Measurements from ENCODE around the gene HNF1B.
A peak's percentile ranks its signal among the peaks of the same experiment; 100 is the strongest.
"Not testable (repeated sequence)": the region's sequence is repeated elsewhere in the genome, so short reads cannot be mapped to it uniquely, and the experiment has no call there.

Gene HNF1B

GRCh38 chr17:37702598-37702997 is 42.3 kb downstream of the HNF1B start:
- DNase-seq (ENCODE audit: low spot score) = no peak

DNA sequence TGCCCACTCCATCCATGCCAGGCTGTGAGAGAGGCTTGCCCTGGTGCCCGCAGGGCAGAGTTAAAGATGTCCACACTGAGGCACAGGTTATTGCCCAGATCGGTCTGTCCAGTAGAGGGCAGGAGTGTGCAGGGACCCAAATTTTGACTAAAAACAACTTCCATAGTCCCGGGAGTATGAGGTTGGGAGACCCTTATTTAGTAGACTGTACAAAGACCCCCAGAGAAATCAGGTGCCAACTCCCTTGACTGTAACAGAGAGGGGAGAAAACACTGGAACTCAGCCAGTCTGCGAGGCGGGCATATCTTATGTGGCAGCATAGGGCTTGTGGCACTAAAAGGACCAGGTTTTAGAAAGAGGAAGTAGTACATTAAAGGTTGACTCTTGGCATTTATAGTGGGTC is 43.4 kb downstream of the HNF1B start:
- no peak for DNase-seq (ENCODE audit: low spot score)

GRCh38 chr17:37700881-37701280 is 44.0 kb downstream of the HNF1B start:
- no peak for DNase-seq (ENCODE audit: low spot score)

DNA sequence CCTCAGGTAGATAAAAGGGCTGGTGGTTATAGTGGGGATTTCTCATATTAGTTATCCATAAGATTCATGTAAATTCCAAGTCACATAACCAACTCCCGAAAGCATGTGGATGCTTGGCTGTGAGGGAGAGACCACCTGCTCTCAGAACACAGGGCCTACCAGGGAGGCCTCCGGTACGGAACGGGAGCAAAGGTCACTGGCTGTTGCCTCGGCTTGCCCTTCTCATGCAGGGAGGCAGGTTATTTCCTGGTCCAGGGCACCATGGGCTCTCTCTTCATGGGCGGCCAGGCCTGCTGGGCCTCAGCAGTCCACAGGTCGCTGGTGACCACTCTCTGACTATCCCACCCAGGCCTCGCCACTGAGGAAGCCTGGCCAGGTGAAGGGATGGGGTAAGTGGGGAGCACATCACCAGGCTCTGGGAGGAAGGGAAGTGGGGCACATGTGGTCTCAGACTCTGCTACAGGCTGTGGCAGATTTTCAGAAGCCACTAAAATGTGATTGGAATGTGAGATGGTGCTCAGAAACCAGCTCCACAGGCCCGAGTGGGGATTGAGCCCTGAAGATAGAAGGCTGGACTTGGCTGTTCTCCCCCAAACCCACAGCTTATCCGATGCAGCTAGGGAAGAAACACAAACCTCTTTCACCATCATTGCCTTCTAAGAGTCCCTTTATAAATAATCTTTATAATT is 45.4 kb downstream of the HNF1B start:
- DNase-seq (ENCODE audit: low spot score) = no peak

- no peak for DNase-seq (ENCODE audit: low spot score)
Observed at GRCh38 chr17:37698911-37699255, 46.0 kb downstream of the HNF1B start.

GRCh38 chr17:37698132-37698910 is 46.5 kb downstream of the HNF1B start:
- peak; percentile 29 for DNase-seq (ENCODE audit: low spot score)

GRCh38 chr17:37697381-37697780 is 47.5 kb downstream of the HNF1B start:
- DNase-seq (ENCODE audit: low spot score) = no peak

- DNase-seq (ENCODE audit: low spot score) = no peak
Observed at GRCh38 chr17:37696366-37696765, 48.5 kb downstream of the HNF1B start.

DNA sequence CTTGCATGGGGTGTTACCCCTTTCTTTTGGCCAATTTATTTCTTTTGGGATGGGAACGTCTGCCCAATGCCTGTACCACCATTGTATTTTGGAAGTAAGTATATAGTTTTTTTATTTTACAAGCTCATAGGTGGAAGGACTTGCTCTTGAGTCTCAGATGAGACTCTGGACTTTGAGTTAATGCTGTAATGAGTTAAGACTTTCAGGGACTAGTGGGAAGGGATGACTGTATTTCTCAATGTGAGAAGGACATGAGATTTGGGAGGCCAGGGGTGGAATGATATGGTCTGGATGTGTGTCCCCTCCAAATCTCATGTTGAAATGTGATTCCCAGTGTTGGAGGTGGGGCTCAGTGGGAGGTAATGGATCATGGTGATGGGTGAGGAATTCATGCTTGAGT is 49.1 kb downstream of the HNF1B start:
- DNase-seq (ENCODE audit: low spot score) = no peak

GRCh38 chr17:37694734-37695133 is 50.1 kb downstream of the HNF1B start:
- DNase-seq (ENCODE audit: low spot score) = no peak

GRCh38 chr17:37693328-37693727 is 51.5 kb downstream of the HNF1B start:
- no peak for DNase-seq (ENCODE audit: low spot score)

- no peak for DNase-seq (ENCODE audit: low spot score)
Observed at GRCh38 chr17:37691807-37692206, 53.1 kb downstream of the HNF1B start.

GRCh38 chr17:37689317-37689716 is 55.5 kb downstream of the HNF1B start:
- DNase-seq (ENCODE audit: low spot score) = no peak

DNA sequence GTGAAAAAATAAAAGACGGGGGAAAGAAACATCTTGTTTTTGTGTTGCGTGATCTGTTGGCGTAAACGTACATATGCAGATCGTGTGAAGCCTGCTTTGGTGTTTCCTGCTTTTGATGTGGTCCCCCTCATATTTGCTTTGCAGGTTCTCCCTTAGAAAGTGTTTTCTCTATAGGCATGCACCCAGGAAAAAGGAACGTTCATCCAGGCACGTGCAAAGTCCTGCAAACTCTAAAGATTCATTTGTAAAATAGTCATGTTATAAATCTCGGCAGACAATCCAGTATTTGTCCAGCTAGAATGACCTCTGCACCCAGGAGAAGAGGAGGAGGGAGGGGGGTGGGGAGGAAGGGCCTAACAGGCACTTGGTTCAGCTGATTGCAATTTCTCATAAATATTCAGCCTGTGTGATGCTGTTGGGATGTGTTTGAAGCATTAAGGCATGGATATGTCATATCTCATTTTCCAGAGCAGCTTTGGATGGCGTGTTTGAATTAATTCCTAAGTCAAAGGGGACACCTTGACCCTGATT is 61.3 kb downstream of the HNF1B start:
- DNase-seq (ENCODE audit: low spot score) = peak; percentile 29

DNA sequence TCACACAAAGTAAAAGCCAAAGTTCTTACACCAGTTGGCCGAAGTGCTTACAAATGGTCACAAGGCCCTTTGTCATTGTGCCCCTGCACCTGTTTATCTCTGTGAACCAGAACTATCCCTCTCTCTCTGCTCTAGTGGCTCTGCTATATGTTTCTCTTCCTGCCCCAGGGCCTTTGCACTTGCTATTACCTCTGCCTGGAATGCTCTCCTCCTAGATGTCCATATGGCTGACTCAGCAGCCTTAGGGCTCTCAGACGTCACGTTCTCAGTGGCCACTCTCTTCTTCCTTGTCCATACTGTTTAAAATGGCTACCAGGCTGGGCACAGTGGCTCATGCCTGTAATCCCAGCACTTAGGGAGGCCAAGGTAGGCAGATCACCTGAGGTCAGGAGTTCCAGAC is 62.9 kb downstream of the HNF1B start:
- DNase-seq (ENCODE audit: low spot score) = no peak

GRCh38 chr17:37679995-37680394 is 64.9 kb downstream of the HNF1B start:
- DNase-seq (ENCODE audit: low spot score) = not testable (repeated sequence)

GRCh38 chr17:37678036-37678435 is 66.8 kb downstream of the HNF1B start:
- DNase-seq (ENCODE audit: low spot score) = no peak

- DNase-seq (ENCODE audit: low spot score) = no peak
Observed at GRCh38 chr17:37677021-37677420, 67.8 kb downstream of the HNF1B start.

DNA sequence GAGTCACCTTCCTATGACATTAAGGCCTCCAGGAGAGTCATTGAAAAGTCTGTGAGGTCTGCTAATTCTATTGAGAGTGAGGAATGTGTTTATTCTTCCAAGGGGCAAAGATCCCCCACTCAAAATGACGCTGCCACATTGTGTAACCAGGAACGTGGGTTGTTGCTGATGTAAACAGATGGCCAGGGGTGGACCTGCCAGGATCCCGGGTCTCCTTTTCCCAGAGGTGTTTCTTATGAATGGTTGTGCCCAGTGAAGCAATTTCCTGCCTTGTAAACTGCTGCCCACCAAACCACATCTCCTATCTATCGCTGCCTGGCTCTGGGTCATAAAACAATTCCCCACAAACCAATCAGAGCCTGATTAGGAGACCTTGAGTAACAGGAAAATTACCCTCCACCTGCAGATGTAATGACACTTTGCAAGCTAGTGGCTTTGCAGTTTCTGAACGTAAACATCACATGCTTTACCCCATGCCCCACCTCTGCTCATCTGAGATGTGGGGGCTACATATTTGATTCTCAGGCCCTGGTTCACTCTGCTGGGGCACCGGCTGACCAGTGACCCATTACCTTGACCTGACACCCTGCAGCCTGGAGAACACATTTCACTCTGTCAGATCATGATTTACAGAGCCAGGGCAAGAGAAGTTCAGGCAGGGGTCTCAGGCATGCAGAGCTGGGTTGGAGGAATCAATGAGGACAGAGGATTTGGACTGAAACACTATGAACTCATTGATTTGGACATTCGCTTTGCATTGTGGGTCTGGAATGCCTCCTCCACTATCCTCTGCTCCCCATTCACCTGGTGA is 68.5 kb downstream of the HNF1B start:
- DNase-seq (ENCODE audit: low spot score) = no peak

DNA sequence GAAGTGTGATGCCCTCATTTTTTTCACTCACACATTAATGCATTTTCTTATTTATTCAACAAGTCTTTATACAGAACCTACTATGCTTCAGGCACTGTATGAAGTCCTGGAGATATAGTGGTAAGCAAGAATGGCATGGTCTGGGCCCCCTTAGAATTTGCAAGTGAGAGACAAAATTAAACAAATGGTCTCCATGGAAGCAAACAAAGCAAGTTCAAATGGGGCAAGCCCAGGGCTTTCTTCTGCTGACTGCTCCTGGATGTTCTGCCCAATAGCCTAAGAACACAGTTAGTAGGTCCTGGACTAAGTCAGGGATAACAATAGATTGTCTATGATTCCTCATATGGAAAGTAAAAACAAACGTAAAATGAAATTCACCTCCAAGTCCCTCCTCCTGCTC is 70.3 kb downstream of the HNF1B start:
- no peak for DNase-seq (ENCODE audit: low spot score)

DNA sequence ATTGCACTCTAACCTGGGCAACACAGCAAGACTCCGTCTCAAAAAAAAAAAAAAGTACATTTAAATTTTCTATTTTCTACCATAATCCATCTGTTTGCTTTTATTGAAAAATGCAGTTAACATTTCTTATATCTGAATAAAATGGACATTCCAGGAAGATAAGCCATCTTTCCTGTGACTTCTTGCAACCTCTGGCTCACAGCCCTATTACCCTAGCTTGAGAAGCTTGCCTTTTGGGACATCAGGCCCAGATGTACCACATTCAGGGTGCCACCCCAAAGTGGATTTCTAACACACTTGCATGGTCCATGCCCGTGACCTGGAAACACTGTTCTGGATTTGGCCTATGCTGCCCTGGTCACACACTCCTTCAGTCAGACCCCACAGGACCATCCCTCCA is 71.5 kb downstream of the HNF1B start:
- no peak for DNase-seq (ENCODE audit: low spot score)

DNA sequence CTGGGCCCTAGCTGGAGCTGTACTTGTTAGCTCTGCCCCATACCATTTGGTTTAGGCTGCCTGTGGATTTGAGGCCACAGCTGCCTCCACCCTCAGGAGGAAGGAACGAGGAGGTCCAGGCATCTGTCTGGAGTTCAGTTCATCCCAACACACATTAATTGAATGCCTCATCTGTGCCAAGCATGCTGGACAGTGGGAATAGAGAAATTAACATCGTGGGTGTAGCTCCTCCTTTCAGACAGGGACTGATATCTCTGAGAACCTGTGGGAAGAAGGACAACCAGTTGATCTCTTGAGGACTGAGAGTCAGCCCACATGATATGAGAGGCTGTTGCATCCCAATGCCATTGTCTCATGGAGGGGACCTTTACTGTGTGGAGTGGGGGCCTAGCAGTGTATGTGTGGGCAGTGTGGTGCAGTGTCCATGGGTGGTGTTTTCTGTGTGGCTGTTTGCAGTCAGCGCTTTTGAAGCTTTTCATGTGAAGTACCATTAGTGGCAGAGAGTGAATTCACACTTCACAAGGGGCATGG is 72.2 kb downstream of the HNF1B start:
- no peak for DNase-seq (ENCODE audit: low spot score)
